T-cell (primary cell): ENCODE measurements around the gene INPP5A. TPM values are rescaled to one million over a fixed set of nuclear protein-coding genes. Genes with fewer than 3 reads are reported as not detected.

ENCODE experiments used
- ATAC-seq, 4 experiments: fragments of 200-7000 bp in 3 of 4; fragments of 150-1000 bp in 1 of 4; cut with Tn5 transposase; replicated peaks in 1 of 4; 1 replicate in 3 of 4; 2 replicates in 1 of 4; pipeline ENCODE4 v1.10.0; 2021; ENCODE audit warnings: moderate library complexity in 3 of 4, mild to moderate bottlenecking in 2 of 4, moderate number of reproducible peaks in 1 of 4
- CTCF ChIA-PET, 2 donors: fragments of 300-600 bp; sonication (Branson Sonifier 250); formaldehyde crosslinking; loops; one replicate each; lab custom pipeline; 2022; ENCODE audit warnings: antibody characterized with exemption in 2 of 2; lab: Charles Lee
- POLR2A ChIA-PET, 2 donors: fragments of 300-600 bp; sonication (Branson Sonifier 250); formaldehyde crosslinking; loops; one replicate each; lab custom pipeline; 2022; ENCODE audit warnings: antibody characterized with exemption in 2 of 2; lab: Charles Lee
- DNase-seq, 35 experiments: peaks; one replicate each; pipeline versions ENCODE4 v3.0.0 to v3.0.0-alpha.2; 2013 to 2023
- H3K27ac ChIP-seq: one replicate; pipeline ENCODE4 v1.5.1; 2013; ENCODE audit warnings: low read length
- H3K27me3 ChIP-seq, 2 experiments: replicated peaks in 1 of 2; 1 replicate in 1 of 2; 2 replicates in 1 of 2; pipeline versions ENCODE4 v1.6.1 to v1.7.0; 2013; ENCODE audit warnings: low read length in 1 of 2, mixed read lengths in 1 of 2; ENCODE audit not compliant: control insufficient read depth in 2 of 2, insufficient read depth in 2 of 2; ENCODE audit errors: extremely low read depth in 1 of 2
- H3K36me3 ChIP-seq, 2 donors: 1 replicate in 1 of 2; 2 replicates in 1 of 2; pipeline versions ENCODE4 v1.6.1 to v1.7.0; 2013; ENCODE audit warnings: low read length in 1 of 2; ENCODE audit not compliant: control insufficient read depth in 2 of 2, insufficient read depth in 1 of 2; ENCODE audit errors: extremely low read depth in 1 of 2
- H3K4me1 ChIP-seq, 2 experiments: 1 replicate in 1 of 2; 2 replicates in 1 of 2; pipeline versions ENCODE4 v1.6.1 to v1.7.0; 2013; ENCODE audit warnings: low read length in 2 of 2, mixed read lengths in 1 of 2; ENCODE audit not compliant: insufficient read depth in 2 of 2, control insufficient read depth in 1 of 2; ENCODE audit errors: extremely low read depth in 1 of 2
- H3K4me3 ChIP-seq, 2 donors: 1 replicate in 1 of 2; 2 replicates in 1 of 2; pipeline versions ENCODE4 v1.5.1 to v1.7.0; 2013; ENCODE audit warnings: mild to moderate bottlenecking in 2 of 2, low read length in 1 of 2, moderate library complexity in 1 of 2; ENCODE audit not compliant: control insufficient read depth in 1 of 2; ENCODE audit errors: extremely low read depth in 1 of 2
- H3K9me3 ChIP-seq: 2 replicates; pipeline ENCODE4 v1.7.0; 2013
- H3K27ac Mint-ChIP-seq, 2 donors: one replicate each; pipeline ENCODE4 v1.8.0; 2020 to 2021; ENCODE audit warnings: mild to moderate bottlenecking in 2 of 2, mixed read lengths in 2 of 2
- H3K27me3 Mint-ChIP-seq, 2 donors: one replicate each; pipeline ENCODE4 v1.8.0; 2021 to 2022; ENCODE audit warnings: mixed read lengths in 2 of 2
- H3K36me3 Mint-ChIP-seq: one replicate; pipeline ENCODE4 v1.8.0; 2021; ENCODE audit warnings: mixed read lengths
- H3K4me1 Mint-ChIP-seq, 3 donors: one replicate each; pipeline ENCODE4 v1.8.0; 2020 to 2022; ENCODE audit warnings: mixed read lengths in 3 of 3, mild to moderate bottlenecking in 1 of 3
- H3K4me3 Mint-ChIP-seq, 3 donors: one replicate each; pipeline ENCODE4 v1.8.0; 2020 to 2022; ENCODE audit warnings: mild to moderate bottlenecking in 3 of 3, mixed read lengths in 3 of 3, moderate library complexity in 3 of 3
- H3K9me3 Mint-ChIP-seq, 3 donors: one replicate each; pipeline ENCODE4 v1.8.0; 2020 to 2022; ENCODE audit warnings: mixed read lengths in 3 of 3
- WGBS: methylation state at CpG from one replicate; pipeline ENCODE4 v1.1.5; 2013; ENCODE audit warnings: missing lambda C conversion rate; ENCODE audit not compliant: insufficient coverage; 5-methylcytosine and 5-hydroxymethylcytosine counted together
- total RNA-seq, 35 experiments: library from RNA in 6 of 35; stranded (reverse) in 6 of 35; fragments of 120-200 nt in 1 of 35; gene quantifications; one replicate each; pipeline versions ENCODE4 v1.2.1 to v1.2.4 and lab custom pipeline; 2013 to 2026

Gene INPP5A
- total RNA-seq, 5 donors from 2014 or later (not counting 1 experiment from before 2014, with no cell fraction given), result 20.9 to 23.1 (median 22.9) TPM

DNA sequence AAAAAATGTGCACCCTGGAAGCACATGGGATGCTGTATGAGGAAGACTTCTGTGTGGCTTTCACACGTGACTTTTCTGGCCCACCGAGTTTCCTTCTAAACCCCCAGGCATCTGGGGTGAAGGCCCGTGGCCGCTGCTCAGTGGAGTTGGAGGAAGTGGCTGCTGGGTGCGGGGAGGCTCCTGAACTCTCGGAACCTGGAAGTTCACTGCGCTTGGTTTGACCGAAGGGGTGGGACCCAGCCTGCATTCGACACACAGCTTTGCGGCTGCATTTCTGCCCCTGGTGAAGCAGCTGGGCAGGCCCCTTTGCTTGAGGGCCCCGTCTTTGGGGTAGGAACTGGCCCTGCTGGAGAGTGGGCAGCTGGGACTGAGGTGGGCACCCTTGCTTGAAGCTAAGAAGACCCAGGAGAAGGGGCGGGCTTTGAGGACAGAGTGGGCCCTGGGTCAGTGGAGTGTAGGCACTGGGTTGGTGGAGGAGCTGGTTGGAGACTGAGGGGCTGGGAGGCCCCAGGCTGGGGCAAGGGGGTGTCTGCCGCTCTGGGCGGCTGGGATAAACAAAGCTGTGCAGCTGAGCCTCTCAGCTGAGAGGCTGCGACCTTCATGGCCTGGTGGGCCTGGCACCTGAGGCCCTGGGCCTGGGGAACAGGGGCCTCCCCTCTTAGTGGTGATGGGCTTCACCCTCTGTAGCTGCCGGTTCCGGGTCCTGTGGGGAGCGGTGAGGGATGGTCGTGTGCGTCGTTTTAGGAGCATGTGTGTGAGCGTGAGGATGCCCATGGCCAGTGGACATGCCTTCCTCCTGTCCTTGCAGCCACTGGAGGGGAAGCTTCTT, 78.0 kb downstream of the INPP5A start:
- Histone ChIP-seq H3K27ac (peak overlapping the region; percentile 24), H3K27me3 (no peaks in the 10 kb centered on the region), H3K4me1 (peaks cover 4 to 32% of the 10 kb centered on the region in 2 experiments), H3K9me3 (no peaks in the 10 kb centered on the region), H3K4me3 (no peak overlapping the region), H3K36me3 (peaks cover 4 to 7% of the 10 kb centered on the region in 2 donors)
- no peaks in the 10 kb centered on the region for H3K27me3 Mint-ChIP-seq
- ATAC-seq (no peak), DNase-seq (peak in 1 of 35 experiments; percentile 16)
- peak overlapping the region in 1 of 2 donors; percentile 25 for H3K27ac Mint-ChIP-seq
- H3K36me3 Mint-ChIP-seq, result peaks cover 44% of the 10 kb centered on the region
- peaks cover 28 to 39% (median 36%) of the 10 kb centered on the region in 3 donors for H3K4me1 Mint-ChIP-seq
- H3K4me3 Mint-ChIP-seq, result peak overlapping the region in 1 of 3 donors; percentile 18
- H3K9me3 Mint-ChIP-seq, result peaks cover 0 to 17% (median 10%) of the 10 kb centered on the region in 3 donors
- ChIA-PET CTCF (no interaction called here), POLR2A (no interaction called here)
- 84% methylated on average over 14 of the region's 22 CpGs for WGBS

DNA sequence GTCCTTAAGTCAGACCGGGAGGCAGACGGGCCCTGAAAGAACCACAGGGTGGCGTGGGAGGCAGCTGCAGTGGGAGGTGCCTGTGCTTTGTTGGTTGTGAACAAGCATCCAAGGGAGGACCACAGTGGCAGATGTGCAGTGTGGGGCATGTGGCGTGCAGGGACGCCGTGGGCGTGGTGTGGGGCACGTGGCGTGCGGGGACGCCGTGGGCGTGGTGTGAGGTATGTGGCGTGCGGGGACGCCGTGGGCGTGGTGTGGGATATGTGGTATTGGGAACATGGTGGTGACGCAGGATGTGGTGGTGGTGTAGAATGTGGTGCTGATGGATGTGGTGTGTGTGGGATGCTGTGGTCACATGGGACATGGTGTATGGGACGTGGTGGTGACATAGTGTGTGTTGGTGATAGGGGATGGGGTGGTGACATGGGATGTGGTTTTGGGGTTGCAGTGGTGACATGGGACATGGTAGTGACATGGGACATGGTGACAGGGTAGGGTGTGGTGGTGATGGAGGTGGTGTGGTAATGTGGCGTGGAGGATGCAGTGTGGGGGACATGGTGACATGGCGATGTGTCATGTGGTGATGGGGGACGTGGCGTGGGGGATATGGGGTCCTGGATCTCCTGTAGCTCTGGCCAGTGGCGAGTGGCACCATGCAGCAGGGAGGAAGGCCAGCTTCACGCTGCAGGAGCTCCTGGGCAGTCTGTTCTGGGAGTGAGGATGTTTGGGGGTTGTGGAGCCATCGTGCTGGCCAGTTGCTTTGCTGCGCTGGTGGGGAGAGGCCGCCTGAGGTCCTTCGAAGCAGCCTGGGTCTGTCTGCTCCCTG, 78.8 kb downstream of the INPP5A start:
- Histone ChIP-seq H3K27ac (peak overlapping the region; percentile 30), H3K4me1 (peaks cover 4 to 24% of the 10 kb centered on the region in 2 experiments), H3K27me3 (no peaks in the 10 kb centered on the region), H3K36me3 (peaks cover 4 to 7% of the 10 kb centered on the region in 2 donors), H3K4me3 (no peak overlapping the region), H3K9me3 (no peaks in the 10 kb centered on the region)
- Mint-ChIP-seq H3K27me3 (no peaks in the 10 kb centered on the region), H3K27ac (peak overlapping the region; percentile 25 to 36), H3K9me3 (peaks cover 0 to 26% (median 11%) of the 10 kb centered on the region in 3 donors), H3K4me1 (peaks cover 24 to 32% (median 28%) of the 10 kb centered on the region in 3 donors), H3K36me3 (peaks cover 48% of the 10 kb centered on the region), H3K4me3 (peak overlapping the region in 1 of 3 donors; percentile 18)
- CTCF ChIA-PET, result no interaction called here
- peak in 34 of 35 experiments; percentile 9 to 83 (median 72) for DNase-seq
- peak; percentile 62 to 91 (median 78) for ATAC-seq
- WGBS, result 39% methylated on average over 30 of the region's 30 CpGs
- POLR2A ChIA-PET, result no interaction called here

DNA sequence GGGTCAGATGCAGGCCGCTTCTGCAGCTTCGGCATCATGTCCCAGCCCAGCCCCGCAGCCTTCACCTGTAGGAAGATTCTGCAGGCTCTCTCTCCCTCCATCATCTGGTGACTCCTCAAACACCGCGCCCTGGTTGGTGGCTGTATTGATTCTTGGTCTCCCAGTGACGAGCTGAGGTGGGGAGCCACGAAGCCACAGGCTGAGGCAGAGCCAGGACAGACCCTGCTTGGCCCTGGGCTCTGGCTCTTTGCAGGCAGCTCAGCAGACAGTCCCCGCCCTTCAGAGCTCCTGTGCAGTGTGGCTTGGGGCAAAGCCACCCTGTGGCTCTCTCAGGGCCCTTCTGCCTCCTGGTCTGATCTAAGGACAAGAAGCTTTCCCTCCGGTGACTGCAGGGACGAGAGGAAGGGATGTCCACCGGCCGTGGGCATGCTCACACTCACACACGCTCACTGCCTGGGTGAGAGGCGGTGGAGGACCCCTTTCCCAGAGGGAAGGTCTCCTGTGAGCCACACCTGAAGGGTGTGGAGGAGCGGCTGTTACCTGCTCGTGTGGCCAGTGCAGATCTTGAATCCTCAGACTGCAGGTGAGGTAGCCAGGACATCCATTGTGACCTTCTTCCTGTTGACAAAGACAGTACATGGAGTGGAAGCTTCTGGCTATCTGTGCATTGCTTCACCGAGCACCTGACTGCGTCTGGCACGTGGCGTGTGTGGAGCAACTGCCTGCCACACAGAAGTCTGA, 79.6 kb downstream of the INPP5A start:
- H3K36me3 ChIP-seq, result peaks cover 4 to 7% of the 10 kb centered on the region in 2 donors
- H3K27me3 ChIP-seq, result no peaks in the 10 kb centered on the region
- no peak overlapping the region for H3K4me3 ChIP-seq
- peak overlapping the region in 1 of 3 donors; percentile 18 for H3K4me3 Mint-ChIP-seq
- ChIA-PET POLR2A (no interaction called here), CTCF (no interaction called here)
- no peak overlapping the region for H3K27ac Mint-ChIP-seq
- peaks cover 4 to 24% of the 10 kb centered on the region in 2 experiments for H3K4me1 ChIP-seq
- no peaks in the 10 kb centered on the region for H3K9me3 ChIP-seq
- ATAC-seq (no peak), DNase-seq (peak in 1 of 35 experiments; percentile 24)
- no peak overlapping the region for H3K27ac ChIP-seq
- H3K9me3 Mint-ChIP-seq, result peaks cover 0 to 28% (median 13%) of the 10 kb centered on the region in 3 donors
- no peaks in the 10 kb centered on the region for H3K27me3 Mint-ChIP-seq
- H3K36me3 Mint-ChIP-seq, result peaks cover 50% of the 10 kb centered on the region
- peaks cover 24 to 31% (median 25%) of the 10 kb centered on the region in 3 donors for H3K4me1 Mint-ChIP-seq
- 97% methylated on average over 15 of the region's 20 CpGs for WGBS

DNA sequence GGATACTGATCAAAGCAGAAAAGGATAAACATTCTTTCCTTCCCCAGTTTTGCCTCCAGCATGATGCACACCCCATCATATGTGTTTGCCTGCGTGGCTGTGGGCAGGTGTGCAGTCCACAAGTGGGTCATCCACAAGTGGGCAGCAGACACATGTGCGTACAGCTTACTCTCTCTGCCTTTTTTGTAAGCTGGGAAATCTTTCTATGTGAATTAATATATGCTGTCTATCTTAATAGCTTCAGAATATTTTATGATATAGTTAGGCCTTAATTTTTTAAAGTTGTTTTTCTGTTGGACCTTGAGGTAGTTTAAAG, 80.1 kb downstream of the INPP5A start:
- no peak for ATAC-seq
- Histone ChIP-seq H3K27me3 (no peaks in the 10 kb centered on the region), H3K4me3 (no peak overlapping the region), H3K36me3 (peaks cover 4 to 7% of the 10 kb centered on the region in 2 donors), H3K9me3 (no peaks in the 10 kb centered on the region), H3K27ac (no peak overlapping the region), H3K4me1 (peaks cover 4 to 24% of the 10 kb centered on the region in 2 experiments)
- DNase-seq, result no peak
- Mint-ChIP-seq H3K36me3 (peaks cover 50% of the 10 kb centered on the region), H3K27ac (no peak overlapping the region), H3K4me1 (peaks cover 21 to 27% (median 23%) of the 10 kb centered on the region in 3 donors), H3K4me3 (no peak overlapping the region), H3K27me3 (no peaks in the 10 kb centered on the region), H3K9me3 (peaks cover 0 to 28% (median 13%) of the 10 kb centered on the region in 3 donors)
- POLR2A ChIA-PET, result interaction anchor here in 1 of 2 donors (0.7 kb wide), 1 partner anchor 67 kb away, joined by 3 read pairs; no protein-coding TSS in a partner anchor
- no CpG with 5 or more reads among the region's 2 CpGs for WGBS
- CTCF ChIA-PET, result no interaction called here

DNA sequence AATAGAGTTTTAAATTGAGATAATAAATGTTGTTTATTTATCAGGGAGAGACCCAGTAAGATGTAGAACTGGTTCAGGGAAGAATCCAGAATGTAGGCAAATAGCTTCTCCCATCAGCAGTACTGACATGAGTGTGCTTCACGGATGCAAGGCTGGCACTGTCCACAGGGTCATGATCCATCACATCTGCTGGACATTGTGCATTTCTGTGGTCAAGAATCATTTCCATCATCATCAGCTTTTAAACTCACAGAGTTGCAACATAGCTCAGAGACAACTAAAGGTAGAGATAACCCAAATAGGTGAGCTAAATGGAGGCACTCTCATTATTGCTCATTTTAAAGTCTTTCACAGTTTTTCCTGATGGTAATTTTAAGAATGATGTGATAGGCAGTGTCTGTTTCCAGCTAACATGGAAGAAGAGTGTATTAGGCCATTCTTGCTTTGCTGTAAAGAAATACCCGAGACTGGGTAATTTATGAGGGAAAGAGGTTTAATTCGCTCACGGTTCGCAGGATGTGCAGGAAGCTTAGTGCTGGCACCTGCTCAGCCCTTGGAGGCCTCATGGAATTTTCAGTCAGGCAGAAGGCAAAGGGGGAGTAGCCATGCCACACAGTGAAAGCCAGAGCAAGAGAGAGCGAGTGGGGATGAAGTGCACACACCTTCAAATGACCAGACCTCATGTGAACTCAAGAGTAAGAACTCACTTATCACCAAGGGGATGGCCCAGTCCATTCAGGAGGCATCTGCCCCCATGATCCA, 80.8 kb downstream of the INPP5A start:
- no peaks in the 10 kb centered on the region for H3K27me3 ChIP-seq
- H3K4me1 ChIP-seq, result peaks cover 4 to 24% of the 10 kb centered on the region in 2 experiments
- DNase-seq (no peak), ATAC-seq (no peak)
- CTCF ChIA-PET, result no interaction called here
- no peaks in the 10 kb centered on the region for H3K9me3 ChIP-seq
- H3K4me1 Mint-ChIP-seq, result peaks cover 21 to 25% (median 23%) of the 10 kb centered on the region in 3 donors
- 100% methylated on average over 6 of the region's 6 CpGs for WGBS
- H3K36me3 ChIP-seq, result peaks cover 4 to 7% of the 10 kb centered on the region in 2 donors
- POLR2A ChIA-PET, result interaction anchor here in 1 of 2 donors (0.7 kb wide), 1 partner anchor 66 kb away, joined by 3 read pairs; no protein-coding TSS in a partner anchor
- H3K9me3 Mint-ChIP-seq, result peaks cover 0 to 28% (median 13%) of the 10 kb centered on the region in 3 donors
- no peak overlapping the region for H3K27ac ChIP-seq
- no peak overlapping the region for H3K27ac Mint-ChIP-seq
- no peak overlapping the region for H3K4me3 Mint-ChIP-seq
- no peak overlapping the region for H3K4me3 ChIP-seq
- H3K27me3 Mint-ChIP-seq, result no peaks in the 10 kb centered on the region
- peaks cover 50% of the 10 kb centered on the region for H3K36me3 Mint-ChIP-seq
